Parathyroid adenoma (tissue), 2 donors: ENCODE measurements around the gene TENM3.

Source experiments
- H2AFZ ChIP-seq: fragments of 300-600 bp; sonication (generic); one replicate; pipeline ENCODE4 v1.7.0; 2017; ENCODE audit warnings: antibody characterized with exemption, mild to moderate bottlenecking
- H3K27ac ChIP-seq: fragments of 300-600 bp; sonication (generic); one replicate; pipeline ENCODE4 v1.7.0; 2017
- H3K27me3 ChIP-seq: fragments of 300-600 bp; sonication (generic); one replicate; pipeline ENCODE4 v1.7.0; 2017; ENCODE audit warnings: low read length; ENCODE audit not compliant: control insufficient read depth, insufficient read depth
- H3K36me3 ChIP-seq: fragments of 300-600 bp; sonication (generic); one replicate; pipeline ENCODE4 v1.7.0; 2017; ENCODE audit warnings: low read length; ENCODE audit not compliant: control insufficient read depth, insufficient read depth
- H3K4me1 ChIP-seq: fragments of 300-600 bp; sonication (generic); one replicate; pipeline ENCODE4 v1.7.0; 2017; ENCODE audit warnings: control low read depth
- H3K4me2 ChIP-seq: fragments of 300-600 bp; sonication (generic); one replicate; pipeline ENCODE4 v1.7.0; 2017; ENCODE audit warnings: low read length
- H3K4me3 ChIP-seq: fragments of 300-600 bp; sonication (generic); one replicate; pipeline ENCODE4 v1.7.0; 2017; ENCODE audit warnings: low read depth, low read length
- H3K79me2 ChIP-seq: fragments of 300-600 bp; sonication (generic); one replicate; pipeline ENCODE4 v1.7.0; 2017; ENCODE audit warnings: control low read depth
- H3K9ac ChIP-seq: fragments of 300-600 bp; sonication (generic); one replicate; pipeline ENCODE4 v1.7.0; 2017; ENCODE audit warnings: mild to moderate bottlenecking
- H3K9me3 ChIP-seq: fragments of 300-600 bp; sonication (generic); one replicate; pipeline ENCODE4 v1.7.0; 2017; ENCODE audit warnings: low read length; ENCODE audit not compliant: control insufficient read depth
- TF ChIP-seq, protein P1 (sequence below): fragments of 300-600 bp; sonication (generic); IDR thresholded peaks from one replicate; pipeline ENCODE4 v1.7.0; 2017; ENCODE audit warnings: antibody characterized with exemption, mild to moderate bottlenecking
- donor health status: primary hyperparathyroidism.

TENM3 gene

GRCh38 chr4:182453830-182454229, 210.6 kb downstream of the TENM3 start:
- H3K4me2 ChIP-seq: no peak overlapping the region
- no peaks in the 10 kb centered on the region for H3K4me1 ChIP-seq
- H3K9me3 ChIP-seq: no peaks in the 10 kb centered on the region
- no peak overlapping the region for H3K9ac ChIP-seq
- no peak overlapping the region for H3K4me3 ChIP-seq
- no peak overlapping the region for H3K27ac ChIP-seq
- TF ChIP-seq, protein P1, sequence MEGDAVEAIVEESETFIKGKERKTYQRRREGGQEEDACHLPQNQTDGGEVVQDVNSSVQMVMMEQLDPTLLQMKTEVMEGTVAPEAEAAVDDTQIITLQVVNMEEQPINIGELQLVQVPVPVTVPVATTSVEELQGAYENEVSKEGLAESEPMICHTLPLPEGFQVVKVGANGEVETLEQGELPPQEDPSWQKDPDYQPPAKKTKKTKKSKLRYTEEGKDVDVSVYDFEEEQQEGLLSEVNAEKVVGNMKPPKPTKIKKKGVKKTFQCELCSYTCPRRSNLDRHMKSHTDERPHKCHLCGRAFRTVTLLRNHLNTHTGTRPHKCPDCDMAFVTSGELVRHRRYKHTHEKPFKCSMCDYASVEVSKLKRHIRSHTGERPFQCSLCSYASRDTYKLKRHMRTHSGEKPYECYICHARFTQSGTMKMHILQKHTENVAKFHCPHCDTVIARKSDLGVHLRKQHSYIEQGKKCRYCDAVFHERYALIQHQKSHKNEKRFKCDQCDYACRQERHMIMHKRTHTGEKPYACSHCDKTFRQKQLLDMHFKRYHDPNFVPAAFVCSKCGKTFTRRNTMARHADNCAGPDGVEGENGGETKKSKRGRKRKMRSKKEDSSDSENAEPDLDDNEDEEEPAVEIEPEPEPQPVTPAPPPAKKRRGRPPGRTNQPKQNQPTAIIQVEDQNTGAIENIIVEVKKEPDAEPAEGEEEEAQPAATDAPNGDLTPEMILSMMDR: no peak
- H3K36me3 ChIP-seq: no peaks in the 10 kb centered on the region
- H3K27me3 ChIP-seq: no peaks in the 10 kb centered on the region
- no peak overlapping the region for H2AFZ ChIP-seq
- no peaks in the 10 kb centered on the region for H3K79me2 ChIP-seq

DNA sequence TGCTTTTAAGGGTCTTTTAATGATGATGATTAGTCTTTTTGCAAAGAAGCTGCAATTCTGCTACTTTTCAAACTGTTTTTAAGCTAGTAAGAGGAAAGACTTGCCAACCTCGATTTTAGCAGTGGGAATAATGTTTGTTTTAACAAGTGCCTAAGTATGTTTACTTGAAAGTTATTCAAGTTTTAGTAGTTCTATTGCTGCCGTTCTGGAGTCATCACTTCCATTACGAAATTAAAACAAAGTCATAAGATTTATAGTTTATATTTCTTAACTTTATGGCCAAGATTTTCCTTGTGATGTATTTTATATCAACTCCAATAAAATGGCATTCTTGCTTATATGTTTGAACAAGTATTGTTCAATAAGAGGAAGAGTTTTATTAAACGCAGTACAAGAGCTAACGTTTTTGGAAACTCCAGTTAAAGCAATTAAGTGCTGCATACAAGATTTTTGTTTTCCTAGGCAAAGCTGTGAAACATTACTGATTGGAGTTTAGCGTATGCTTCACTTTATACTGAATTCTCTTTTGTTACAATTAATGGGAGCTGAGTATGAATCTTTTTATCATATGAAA, 211.3 kb downstream of the TENM3 start:
- Histone ChIP-seq H3K79me2 (no peaks in the 10 kb centered on the region), H3K9me3 (no peaks in the 10 kb centered on the region), H3K4me3 (no peak overlapping the region), H3K27me3 (no peaks in the 10 kb centered on the region), H3K36me3 (no peaks in the 10 kb centered on the region), H2AFZ (no peak overlapping the region), H3K4me2 (no peak overlapping the region), H3K9ac (no peak overlapping the region), H3K4me1 (no peaks in the 10 kb centered on the region), H3K27ac (no peak overlapping the region)
- TF ChIP-seq, protein P1: no peak

DNA sequence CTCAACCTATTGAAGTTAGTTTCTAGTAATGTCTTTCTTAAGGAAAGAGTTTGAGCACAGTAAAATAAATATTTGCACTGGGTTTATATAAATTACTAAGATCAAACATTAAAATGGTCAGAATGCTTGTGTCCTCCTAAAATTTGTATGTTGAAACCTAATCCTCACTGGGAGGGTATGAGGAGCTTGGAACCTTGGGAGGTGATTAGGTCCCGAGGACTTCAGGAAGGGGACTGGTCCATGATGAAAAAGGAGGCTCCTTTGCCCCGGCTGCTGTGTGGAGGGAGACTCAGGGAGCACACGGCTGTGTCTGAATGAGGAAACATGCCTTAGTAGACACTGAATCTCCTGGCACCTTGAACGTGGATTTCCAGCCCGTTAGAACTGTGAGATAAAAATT, 221.9 kb downstream of the TENM3 start:
- Histone ChIP-seq H3K4me3 (no peak overlapping the region), H2AFZ (no peak overlapping the region), H3K27me3 (no peaks in the 10 kb centered on the region), H3K9me3 (no peaks in the 10 kb centered on the region), H3K79me2 (no peaks in the 10 kb centered on the region), H3K9ac (no peak overlapping the region), H3K36me3 (no peaks in the 10 kb centered on the region), H3K27ac (no peak overlapping the region), H3K4me2 (no peak overlapping the region), H3K4me1 (no peaks in the 10 kb centered on the region)
- TF ChIP-seq, protein P1: no peak

DNA sequence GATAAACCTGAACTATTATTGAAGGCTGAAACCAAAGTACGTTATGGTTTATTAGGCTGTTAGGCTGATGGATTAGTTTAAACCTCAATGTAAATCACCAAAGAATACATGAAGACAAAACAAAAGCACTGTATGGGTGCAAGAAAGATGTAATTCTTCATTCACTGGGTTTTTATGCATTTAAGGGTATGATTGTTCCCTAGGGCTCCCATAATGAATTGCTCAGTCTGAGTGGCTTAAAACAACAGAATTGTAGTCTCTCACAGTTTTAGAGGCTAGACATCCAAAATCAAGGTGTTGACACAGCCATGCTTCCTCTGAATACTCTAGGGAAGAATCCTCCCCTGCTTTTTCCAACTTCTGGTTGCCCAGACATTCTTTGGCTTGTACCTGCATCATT, 222.8 kb downstream of the TENM3 start:
- Histone ChIP-seq H3K4me2 (no peak overlapping the region), H2AFZ (no peak overlapping the region), H3K27me3 (no peaks in the 10 kb centered on the region), H3K9me3 (no peaks in the 10 kb centered on the region), H3K4me3 (no peak overlapping the region), H3K79me2 (no peaks in the 10 kb centered on the region), H3K27ac (no peak overlapping the region), H3K36me3 (no peaks in the 10 kb centered on the region), H3K4me1 (no peaks in the 10 kb centered on the region), H3K9ac (no peak overlapping the region)
- TF ChIP-seq, protein P1: no peak

DNA sequence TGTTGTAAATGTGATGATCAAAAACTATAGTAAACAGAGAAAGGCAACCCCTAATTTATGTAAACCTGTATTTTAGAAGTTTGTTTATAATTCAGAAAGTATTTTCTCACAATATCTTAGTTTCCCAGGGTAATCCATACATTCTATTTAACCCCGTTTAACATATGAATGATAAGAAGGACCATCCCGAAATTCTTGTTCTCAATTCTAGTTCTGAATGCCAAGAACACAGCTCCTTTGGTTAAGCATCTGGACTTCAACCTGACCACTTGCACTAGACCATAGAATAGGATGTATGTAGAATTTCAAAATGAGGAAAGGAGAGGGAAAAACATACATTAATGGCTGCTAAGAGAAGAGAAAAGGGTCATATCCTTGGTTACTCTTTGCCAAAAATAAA, 227.0 kb downstream of the TENM3 start:
- no peaks in the 10 kb centered on the region for H3K36me3 ChIP-seq
- no peaks in the 10 kb centered on the region for H3K79me2 ChIP-seq
- TF ChIP-seq, protein P1: no peak
- no peak overlapping the region for H3K9ac ChIP-seq
- no peak overlapping the region for H3K4me3 ChIP-seq
- no peak overlapping the region for H3K27ac ChIP-seq
- no peaks in the 10 kb centered on the region for H3K4me1 ChIP-seq
- H3K27me3 ChIP-seq: no peaks in the 10 kb centered on the region
- H3K4me2 ChIP-seq: no peak overlapping the region
- H3K9me3 ChIP-seq: no peaks in the 10 kb centered on the region
- H2AFZ ChIP-seq: no peak overlapping the region
